ENCODE results near the gene UGT2B10. TPM values are rescaled to one million over a fixed set of nuclear protein-coding genes. Genes with fewer than 3 reads are reported as not detected.

UGT2B10 gene
- total and polyA plus RNA-seq, 2 of the 8 experiments (the other 6 are each of a cell fraction or from before 2014, with no cell fraction given), result not detected

DNA sequence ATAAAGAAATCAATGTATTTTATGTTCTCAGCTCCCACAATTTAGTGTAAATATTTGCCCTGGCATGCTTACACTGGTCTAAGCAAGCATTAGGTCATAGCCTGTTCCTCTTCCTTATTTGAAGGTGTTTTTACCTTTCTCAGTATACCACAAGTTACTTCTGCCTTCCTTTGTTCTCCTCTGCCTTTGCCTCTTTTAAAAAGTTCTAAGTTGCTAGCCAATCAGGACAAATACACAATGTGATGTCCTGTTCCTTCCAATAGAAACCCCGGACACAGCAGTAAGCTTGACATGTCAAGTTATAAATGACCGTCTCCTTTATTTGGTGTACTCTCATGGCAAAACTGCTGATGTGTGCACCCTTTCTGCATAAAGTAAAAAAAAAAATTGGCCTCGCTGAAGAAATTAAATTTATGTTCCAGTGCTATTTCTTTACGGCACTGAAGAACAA, 49.4 kb downstream of the UGT2B10 start (continued):
- no peak for TF ChIP-seq ASH2L (IDR thresholded peaks at IDR 0.05; ENCODE audit: low read length)
- TF ChIP-seq SUZ12 (IDR thresholded peaks at IDR 0.05; ENCODE audit: low read length), result no peak
- no peak for TF ChIP-seq BACH1 (IDR thresholded peaks at IDR 0.05; ENCODE audit: low read length)
- no peak for TF ChIP-seq POLR2AphosphoS5 (IDR thresholded peaks at IDR 0.05; ENCODE audit: low read depth, low read length)
- no peak for TF ChIP-seq RAD21 (IDR thresholded peaks at IDR 0.05 in 1 of 2, conservative IDR thresholded peaks at IDR 0.05 in 1 of 2; ENCODE audit: low read depth in 2 of 2, low read length in 2 of 2)

Data from H1 (cell line).